Measurements from ENCODE around the gene KLK8. TPM values are rescaled to one million over a fixed set of nuclear protein-coding genes. Genes with fewer than 3 reads are reported as not detected.

Gene KLK8
- total and polyA plus RNA-seq, 2 of the 13 experiments (the other 11 are each of a cell fraction or from before 2014, with no cell fraction given), result not detected

DNA sequence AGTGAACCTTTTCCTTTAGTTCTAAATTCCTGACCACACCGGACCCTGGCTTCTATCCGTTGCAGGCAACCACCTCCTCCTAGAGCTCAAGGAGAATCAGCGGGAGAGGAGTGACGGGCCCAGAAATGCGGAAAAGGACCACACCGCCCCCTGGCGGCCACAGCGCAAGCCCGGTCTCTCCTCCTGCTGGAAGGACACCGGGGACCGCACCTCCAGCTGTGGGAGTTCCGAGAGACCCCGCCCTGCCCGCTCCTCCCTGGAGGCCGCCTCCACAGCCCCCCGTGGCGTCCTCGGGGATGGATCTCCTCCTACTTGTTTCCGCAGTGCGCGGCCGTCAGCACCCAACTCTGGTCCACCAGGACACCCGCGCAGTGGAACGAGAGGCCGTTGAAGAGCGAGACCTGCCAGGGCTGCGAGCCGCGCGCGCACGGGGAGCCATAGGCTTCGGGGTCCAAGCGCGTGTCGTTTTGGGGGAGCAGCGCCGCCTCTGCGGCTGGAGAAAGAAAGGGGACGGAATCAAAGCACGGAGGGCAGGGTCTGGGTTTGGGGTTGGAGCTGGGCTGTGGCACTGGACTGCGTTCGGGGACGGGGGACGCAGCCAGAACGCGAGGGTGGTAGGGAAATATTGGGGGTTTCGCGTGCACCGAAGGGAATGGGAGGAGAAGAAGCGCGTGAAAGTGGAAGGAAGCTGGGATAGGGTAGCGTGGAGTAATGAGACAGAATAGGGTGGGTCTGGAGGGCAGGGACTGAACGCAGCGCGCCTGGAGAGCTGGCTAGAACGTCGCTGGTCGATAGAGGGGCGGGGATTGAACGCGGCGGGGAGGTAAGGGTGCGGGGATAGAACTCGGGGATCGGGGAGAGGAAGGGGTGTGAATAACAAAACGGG lies 15.6 kb upstream of the KLK8 start (continued):
- TF ChIP-seq, protein P1, sequence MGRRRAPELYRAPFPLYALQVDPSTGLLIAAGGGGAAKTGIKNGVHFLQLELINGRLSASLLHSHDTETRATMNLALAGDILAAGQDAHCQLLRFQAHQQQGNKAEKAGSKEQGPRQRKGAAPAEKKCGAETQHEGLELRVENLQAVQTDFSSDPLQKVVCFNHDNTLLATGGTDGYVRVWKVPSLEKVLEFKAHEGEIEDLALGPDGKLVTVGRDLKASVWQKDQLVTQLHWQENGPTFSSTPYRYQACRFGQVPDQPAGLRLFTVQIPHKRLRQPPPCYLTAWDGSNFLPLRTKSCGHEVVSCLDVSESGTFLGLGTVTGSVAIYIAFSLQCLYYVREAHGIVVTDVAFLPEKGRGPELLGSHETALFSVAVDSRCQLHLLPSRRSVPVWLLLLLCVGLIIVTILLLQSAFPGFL (CRISPR knock-in tag; IDR thresholded peaks at IDR 0.05), result no peak
- TF ChIP-seq ZNF510 (CRISPR knock-in tag; IDR thresholded peaks at IDR 0.05; ENCODE audit: low read depth) (no peak), REL (CRISPR knock-in tag; conservative IDR thresholded peaks at IDR 0.05) (no peak), HNRNPLL (IDR thresholded peaks at IDR 0.05; ENCODE audit: low read depth, low read length, poor library complexity, severe bottlenecking) (peak; percentile 34), XRCC5 (optimal IDR thresholded peaks at IDR 0.05; ENCODE audit: low read length) (peak; percentile 55), GATA4 (IDR thresholded peaks at IDR 0.05; ENCODE audit: borderline replicate concordance, low read depth) (no peak)
- TF ChIP-seq, protein P2, sequence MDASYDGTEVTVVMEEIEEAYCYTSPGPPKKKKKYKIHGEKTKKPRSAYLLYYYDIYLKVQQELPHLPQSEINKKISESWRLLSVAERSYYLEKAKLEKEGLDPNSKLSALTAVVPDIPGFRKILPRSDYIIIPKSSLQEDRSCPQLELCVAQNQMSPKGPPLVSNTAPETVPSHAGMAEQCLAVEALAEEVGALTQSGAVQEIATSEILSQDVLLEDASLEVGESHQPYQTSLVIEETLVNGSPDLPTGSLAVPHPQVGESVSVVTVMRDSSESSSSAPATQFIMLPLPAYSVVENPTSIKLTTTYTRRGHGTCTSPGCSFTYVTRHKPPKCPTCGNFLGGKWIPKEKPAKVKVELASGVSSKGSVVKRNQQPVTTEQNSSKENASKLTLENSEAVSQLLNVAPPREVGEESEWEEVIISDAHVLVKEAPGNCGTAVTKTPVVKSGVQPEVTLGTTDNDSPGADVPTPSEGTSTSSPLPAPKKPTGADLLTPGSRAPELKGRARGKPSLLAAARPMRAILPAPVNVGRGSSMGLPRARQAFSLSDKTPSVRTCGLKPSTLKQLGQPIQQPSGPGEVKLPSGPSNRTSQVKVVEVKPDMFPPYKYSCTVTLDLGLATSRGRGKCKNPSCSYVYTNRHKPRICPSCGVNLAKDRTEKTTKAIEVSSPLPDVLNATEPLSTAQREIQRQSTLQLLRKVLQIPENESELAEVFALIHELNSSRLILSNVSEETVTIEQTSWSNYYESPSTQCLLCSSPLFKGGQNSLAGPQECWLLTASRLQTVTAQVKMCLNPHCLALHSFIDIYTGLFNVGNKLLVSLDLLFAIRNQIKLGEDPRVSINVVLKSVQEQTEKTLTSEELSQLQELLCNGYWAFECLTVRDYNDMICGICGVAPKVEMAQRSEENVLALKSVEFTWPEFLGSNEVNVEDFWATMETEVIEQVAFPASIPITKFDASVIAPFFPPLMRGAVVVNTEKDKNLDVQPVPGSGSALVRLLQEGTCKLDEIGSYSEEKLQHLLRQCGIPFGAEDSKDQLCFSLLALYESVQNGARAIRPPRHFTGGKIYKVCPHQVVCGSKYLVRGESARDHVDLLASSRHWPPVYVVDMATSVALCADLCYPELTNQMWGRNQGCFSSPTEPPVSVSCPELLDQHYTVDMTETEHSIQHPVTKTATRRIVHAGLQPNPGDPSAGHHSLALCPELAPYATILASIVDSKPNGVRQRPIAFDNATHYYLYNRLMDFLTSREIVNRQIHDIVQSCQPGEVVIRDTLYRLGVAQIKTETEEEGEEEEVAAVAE (CRISPR knock-in tag; IDR thresholded peaks at IDR 0.05; ENCODE audit: borderline replicate concordance), result no peak
- TF ChIP-seq, protein P3, sequence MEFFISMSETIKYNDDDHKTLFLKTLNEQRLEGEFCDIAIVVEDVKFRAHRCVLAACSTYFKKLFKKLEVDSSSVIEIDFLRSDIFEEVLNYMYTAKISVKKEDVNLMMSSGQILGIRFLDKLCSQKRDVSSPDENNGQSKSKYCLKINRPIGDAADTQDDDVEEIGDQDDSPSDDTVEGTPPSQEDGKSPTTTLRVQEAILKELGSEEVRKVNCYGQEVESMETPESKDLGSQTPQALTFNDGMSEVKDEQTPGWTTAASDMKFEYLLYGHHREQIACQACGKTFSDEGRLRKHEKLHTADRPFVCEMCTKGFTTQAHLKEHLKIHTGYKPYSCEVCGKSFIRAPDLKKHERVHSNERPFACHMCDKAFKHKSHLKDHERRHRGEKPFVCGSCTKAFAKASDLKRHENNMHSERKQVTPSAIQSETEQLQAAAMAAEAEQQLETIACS (CRISPR knock-in tag; IDR thresholded peaks at IDR 0.05), result no peak
- TF ChIP-seq, protein P4, sequence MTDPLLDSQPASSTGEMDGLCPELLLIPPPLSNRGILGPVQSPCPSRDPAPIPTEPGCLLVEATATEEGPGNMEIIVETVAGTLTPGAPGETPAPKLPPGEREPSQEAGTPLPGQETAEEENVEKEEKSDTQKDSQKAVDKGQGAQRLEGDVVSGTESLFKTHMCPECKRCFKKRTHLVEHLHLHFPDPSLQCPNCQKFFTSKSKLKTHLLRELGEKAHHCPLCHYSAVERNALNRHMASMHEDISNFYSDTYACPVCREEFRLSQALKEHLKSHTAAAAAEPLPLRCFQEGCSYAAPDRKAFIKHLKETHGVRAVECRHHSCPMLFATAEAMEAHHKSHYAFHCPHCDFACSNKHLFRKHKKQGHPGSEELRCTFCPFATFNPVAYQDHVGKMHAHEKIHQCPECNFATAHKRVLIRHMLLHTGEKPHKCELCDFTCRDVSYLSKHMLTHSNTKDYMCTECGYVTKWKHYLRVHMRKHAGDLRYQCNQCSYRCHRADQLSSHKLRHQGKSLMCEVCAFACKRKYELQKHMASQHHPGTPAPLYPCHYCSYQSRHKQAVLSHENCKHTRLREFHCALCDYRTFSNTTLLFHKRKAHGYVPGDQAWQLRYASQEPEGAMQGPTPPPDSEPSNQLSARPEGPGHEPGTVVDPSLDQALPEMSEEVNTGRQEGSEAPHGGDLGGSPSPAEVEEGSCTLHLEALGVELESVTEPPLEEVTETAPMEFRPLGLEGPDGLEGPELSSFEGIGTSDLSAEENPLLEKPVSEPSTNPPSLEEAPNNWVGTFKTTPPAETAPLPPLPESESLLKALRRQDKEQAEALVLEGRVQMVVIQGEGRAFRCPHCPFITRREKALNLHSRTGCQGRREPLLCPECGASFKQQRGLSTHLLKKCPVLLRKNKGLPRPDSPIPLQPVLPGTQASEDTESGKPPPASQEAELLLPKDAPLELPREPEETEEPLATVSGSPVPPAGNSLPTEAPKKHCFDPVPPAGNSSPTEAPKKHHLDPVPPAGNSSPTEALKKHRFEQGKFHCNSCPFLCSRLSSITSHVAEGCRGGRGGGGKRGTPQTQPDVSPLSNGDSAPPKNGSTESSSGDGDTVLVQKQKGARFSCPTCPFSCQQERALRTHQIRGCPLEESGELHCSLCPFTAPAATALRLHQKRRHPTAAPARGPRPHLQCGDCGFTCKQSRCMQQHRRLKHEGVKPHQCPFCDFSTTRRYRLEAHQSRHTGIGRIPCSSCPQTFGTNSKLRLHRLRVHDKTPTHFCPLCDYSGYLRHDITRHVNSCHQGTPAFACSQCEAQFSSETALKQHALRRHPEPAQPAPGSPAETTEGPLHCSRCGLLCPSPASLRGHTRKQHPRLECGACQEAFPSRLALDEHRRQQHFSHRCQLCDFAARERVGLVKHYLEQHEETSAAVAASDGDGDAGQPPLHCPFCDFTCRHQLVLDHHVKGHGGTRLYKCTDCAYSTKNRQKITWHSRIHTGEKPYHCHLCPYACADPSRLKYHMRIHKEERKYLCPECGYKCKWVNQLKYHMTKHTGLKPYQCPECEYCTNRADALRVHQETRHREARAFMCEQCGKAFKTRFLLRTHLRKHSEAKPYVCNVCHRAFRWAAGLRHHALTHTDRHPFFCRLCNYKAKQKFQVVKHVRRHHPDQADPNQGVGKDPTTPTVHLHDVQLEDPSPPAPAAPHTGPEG (CRISPR knock-in tag; IDR thresholded peaks at IDR 0.05), result no peak
- TF ChIP-seq, protein P5, sequence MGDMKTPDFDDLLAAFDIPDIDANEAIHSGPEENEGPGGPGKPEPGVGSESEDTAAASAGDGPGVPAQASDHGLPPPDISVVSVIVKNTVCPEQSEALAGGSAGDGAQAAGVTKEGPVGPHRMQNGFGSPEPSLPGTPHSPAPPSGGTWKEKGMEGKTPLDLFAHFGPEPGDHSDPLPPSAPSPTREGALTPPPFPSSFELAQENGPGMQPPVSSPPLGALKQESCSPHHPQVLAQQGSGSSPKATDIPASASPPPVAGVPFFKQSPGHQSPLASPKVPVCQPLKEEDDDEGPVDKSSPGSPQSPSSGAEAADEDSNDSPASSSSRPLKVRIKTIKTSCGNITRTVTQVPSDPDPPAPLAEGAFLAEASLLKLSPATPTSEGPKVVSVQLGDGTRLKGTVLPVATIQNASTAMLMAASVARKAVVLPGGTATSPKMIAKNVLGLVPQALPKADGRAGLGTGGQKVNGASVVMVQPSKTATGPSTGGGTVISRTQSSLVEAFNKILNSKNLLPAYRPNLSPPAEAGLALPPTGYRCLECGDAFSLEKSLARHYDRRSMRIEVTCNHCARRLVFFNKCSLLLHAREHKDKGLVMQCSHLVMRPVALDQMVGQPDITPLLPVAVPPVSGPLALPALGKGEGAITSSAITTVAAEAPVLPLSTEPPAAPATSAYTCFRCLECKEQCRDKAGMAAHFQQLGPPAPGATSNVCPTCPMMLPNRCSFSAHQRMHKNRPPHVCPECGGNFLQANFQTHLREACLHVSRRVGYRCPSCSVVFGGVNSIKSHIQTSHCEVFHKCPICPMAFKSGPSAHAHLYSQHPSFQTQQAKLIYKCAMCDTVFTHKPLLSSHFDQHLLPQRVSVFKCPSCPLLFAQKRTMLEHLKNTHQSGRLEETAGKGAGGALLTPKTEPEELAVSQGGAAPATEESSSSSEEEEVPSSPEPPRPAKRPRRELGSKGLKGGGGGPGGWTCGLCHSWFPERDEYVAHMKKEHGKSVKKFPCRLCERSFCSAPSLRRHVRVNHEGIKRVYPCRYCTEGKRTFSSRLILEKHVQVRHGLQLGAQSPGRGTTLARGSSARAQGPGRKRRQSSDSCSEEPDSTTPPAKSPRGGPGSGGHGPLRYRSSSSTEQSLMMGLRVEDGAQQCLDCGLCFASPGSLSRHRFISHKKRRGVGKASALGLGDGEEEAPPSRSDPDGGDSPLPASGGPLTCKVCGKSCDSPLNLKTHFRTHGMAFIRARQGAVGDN (CRISPR knock-in tag; IDR thresholded peaks at IDR 0.05), result peak; percentile 34

Data from HepG2 (cell line).